GM12878 (cell line): ENCODE data around the gene SEMA6C. TPM values are rescaled to one million over a fixed set of nuclear protein-coding genes. Genes with fewer than 3 reads are reported as not detected.
A peak's percentile ranks its signal among the peaks of the same experiment; 100 is the strongest.

Experiments
- ATAC-seq: fragments of 200-7000 bp; cut with Tn5 transposase; 3 replicates; pipeline ENCODE4 v1.9.1; 2020; ENCODE audit warnings: mild to moderate bottlenecking, moderate library complexity
- BruUV-seq: library from RNA; stranded (reverse); fragments of 400-500 nt; replicated peaks from 2 replicates; lab custom pipeline; 2021; lab: Mats Ljungman, UMichigan
- CTCF ChIA-PET: fragments of 300-600 bp; sonication (Branson Sonifier 250); formaldehyde crosslinking; extraction: SDS; loops from one replicate; lab custom pipeline; 2021; ENCODE audit warnings: inconsistent platforms; lab: Yijun Ruan, JAX
- POLR2A ChIA-PET: fragments of 350-600 bp; formaldehyde crosslinking; extraction: SDS; loops from one replicate; lab custom pipeline; 2021; ENCODE audit warnings: inconsistent platforms; lab: Charles Lee
- RAD21 ChIA-PET: fragments of 300-600 bp; sonication (Branson Sonifier 250); formaldehyde crosslinking; loops from one replicate; lab custom pipeline; 2023; ENCODE audit warnings: antibody characterized with exemption; ENCODE audit not compliant: unreplicated experiment; lab: Charles Lee
- SMC1A ChIA-PET: fragments of 300-600 bp; sonication (Branson Sonifier 250); formaldehyde crosslinking; loops from one replicate; lab custom pipeline; 2023; ENCODE audit not compliant: unreplicated experiment, uncharacterized antibody; lab: Charles Lee
- DNase-seq: peaks from one replicate; pipeline ENCODE4 v3.0.0-alpha.2; 2011; ENCODE audit warnings: low read depth, low spot score
- FAIRE-seq: peaks from 3 replicates; lab custom pipeline; 2011; peaks lifted over from hg19 to GRCh38; lab: Jason Lieb, UNC
- H2AFZ ChIP-seq: 2 replicates; pipeline ENCODE4 v1.6.0; 2011; ENCODE audit warnings: low read depth, low read length, control low read depth; ENCODE audit not compliant: control insufficient read depth
- H3K27ac ChIP-seq: 2 replicates; pipeline ENCODE4 v1.5.1; 2011; ENCODE audit warnings: control low read depth; ENCODE audit not compliant: control insufficient read depth, insufficient read depth
- H3K27me3 ChIP-seq, 2 experiments: replicated peaks in 1 of 2; 2 replicates each; pipeline versions ENCODE4 v1.6.0 to v1.6.1; 2011; ENCODE audit warnings: low read length in 1 of 2; ENCODE audit not compliant: control insufficient read depth in 2 of 2, insufficient read depth in 2 of 2
- H3K36me3 ChIP-seq, 2 experiments: 2 replicates each; pipeline ENCODE4 v1.5.1; 2011; ENCODE audit warnings: low read length in 1 of 2; ENCODE audit not compliant: control insufficient read depth in 2 of 2, insufficient read depth in 2 of 2
- H3K4me1 ChIP-seq: 2 replicates; pipeline ENCODE4 v1.6.1; 2011; ENCODE audit warnings: mild to moderate bottlenecking, low read length, moderate library complexity, mixed read lengths; ENCODE audit not compliant: control insufficient read depth, insufficient read depth
- H3K4me2 ChIP-seq: 2 replicates; pipeline ENCODE4 v1.6.0; 2011; ENCODE audit warnings: control low read depth; ENCODE audit not compliant: control insufficient read depth, insufficient read depth
- H3K4me3 ChIP-seq: fragments of 200-600 bp; sonication (generic); 2 replicates; pipeline ENCODE4 v1.5.1; 2016
- H3K79me2 ChIP-seq: 2 replicates; pipeline ENCODE4 v1.6.0; 2011; ENCODE audit warnings: low read length; ENCODE audit not compliant: control insufficient read depth, insufficient read depth
- H3K9ac ChIP-seq: 2 replicates; pipeline ENCODE4 v1.8.0; 2011; ENCODE audit warnings: low read length, control low read depth, mixed read lengths; ENCODE audit not compliant: control insufficient read depth, insufficient read depth
- H3K9me3 ChIP-seq: replicated peaks from 3 replicates; pipeline ENCODE4 v1.5.1; 2011; ENCODE audit warnings: mild to moderate bottlenecking, low read length; ENCODE audit not compliant: control insufficient read depth, insufficient read depth
- H4K20me1 ChIP-seq: 2 replicates; pipeline ENCODE4 v1.6.0; 2011; ENCODE audit not compliant: control insufficient read depth, insufficient read depth
- BACH1 ChIP-seq: fragments of 450-650 bp; IDR thresholded peaks from 2 replicates; pipeline ENCODE4 v1.6.1; 2017; ENCODE audit warnings: mild to moderate bottlenecking, borderline replicate concordance
- CBFB ChIP-seq: IDR thresholded peaks from 2 replicates; pipeline ENCODE4 v1.6.1; 2016; ENCODE audit warnings: antibody characterized with exemption, low read depth
- FOXK2 ChIP-seq: fragments of 450-650 bp; IDR thresholded peaks from 2 replicates; pipeline ENCODE4 v1.6.1; 2017; ENCODE audit warnings: mild to moderate bottlenecking, moderate library complexity
- GATAD2B ChIP-seq: fragments of 450-650 bp; conservative IDR thresholded peaks from 2 replicates; pipeline ENCODE4 v1.6.1; 2017; ENCODE audit warnings: low read depth, mild to moderate bottlenecking, moderate library complexity
- IRF5 ChIP-seq: fragments of 450-650 bp; IDR thresholded peaks from 2 replicates; pipeline ENCODE4 v1.6.1; 2017; ENCODE audit warnings: borderline replicate concordance
- NBN ChIP-seq: fragments of 450-650 bp; IDR thresholded peaks from 2 replicates; pipeline ENCODE4 v1.6.1; 2016
- NKRF ChIP-seq: fragments of 450-650 bp; conservative IDR thresholded peaks from 2 replicates; pipeline ENCODE4 v1.6.1; 2017; ENCODE audit warnings: mild to moderate bottlenecking, moderate library complexity
- POLR2AphosphoS2 ChIP-seq: IDR thresholded peaks from 2 replicates; pipeline ENCODE4 v1.6.1; 2011; ENCODE audit warnings: low read depth, mild to moderate bottlenecking, low read length, improper control_type of control experiment, moderate library complexity
- RAD21 ChIP-seq: IDR thresholded peaks from 2 replicates; pipeline ENCODE4 v1.6.1; 2011; ENCODE audit warnings: mild to moderate bottlenecking, low read depth, low read length, moderate library complexity; ENCODE audit not compliant: insufficient read depth
- RCOR1 ChIP-seq: conservative IDR thresholded peaks from 2 replicates; pipeline ENCODE4 v1.6.1; 2012; ENCODE audit warnings: low read depth, low read length, improper control_type of control experiment
- SMARCA5 ChIP-seq: fragments of 450-650 bp; IDR thresholded peaks from 2 replicates; pipeline ENCODE4 v1.6.1; 2017; ENCODE audit warnings: mild to moderate bottlenecking
- SPI1 ChIP-seq: IDR thresholded peaks from 2 replicates; pipeline ENCODE4 v1.6.1; 2011; ENCODE audit warnings: low read depth, mild to moderate bottlenecking, low read length, moderate library complexity, borderline replicate concordance; ENCODE audit not compliant: insufficient read depth
- TCF3 ChIP-seq: IDR thresholded peaks from 2 replicates; pipeline ENCODE4 v1.6.1; 2012; ENCODE audit warnings: low read depth, mild to moderate bottlenecking, low read length, borderline replicate concordance; ENCODE audit not compliant: insufficient read depth
- ZBTB33 ChIP-seq: fragments of 450-650 bp; IDR thresholded peaks from 2 replicates; pipeline ENCODE4 v1.6.1; 2017; ENCODE audit warnings: mild to moderate bottlenecking
- ZBTB4 ChIP-seq: fragments of 450-650 bp; formaldehyde crosslinking; IDR thresholded peaks from 2 replicates; pipeline ENCODE4 v1.4.0; 2022; ENCODE audit warnings: mild to moderate bottlenecking, moderate library complexity
- WGBS: methylation state at CpG from one replicate; pipeline ENCODE4 v1.1.6; 2016; ENCODE audit warnings: low lambda C conversion rate; ENCODE audit not compliant: insufficient replicate concordance, insufficient coverage; ENCODE audit errors: missing lambda C conversion rate; 5-methylcytosine and 5-hydroxymethylcytosine counted together
- in situ Hi-C: fragments of 300-500 bp; cut with MboI; formaldehyde crosslinking; loops from 9 replicates; pipeline ENCODE4 v1.14.3; 2018; ENCODE audit warnings: mixed read lengths
- intact Hi-C: fragments of 100-400 bp; cut with micrococcal nuclease; formaldehyde crosslinking; loops from one replicate; pipeline ENCODE4 v1.14.2; 2022; ENCODE audit not compliant: unreplicated experiment
- polyA plus RNA-seq, 11 experiments: library from polyadenylated mRNA; depleted of rRNA in 4 of 11; unstranded in 6 of 11; stranded (reverse) in 5 of 11; fragments of >200 nt; fragmentation: Nextera tagmentation in 4 of 11; fragmentation: Illumina TruSeq in 1 of 11; extraction: Ambion mirVana in 4 of 11; extraction: Trizol in 1 of 11; gene quantifications; 1 replicate in 1 of 11; 2 replicates in 10 of 11; pipeline versions ENCODE4 v1.2.1 to v1.2.3, GENCODE V29; 2011 to 2016; ENCODE audit warnings: inconsistent platforms in 2 of 11, missing spikeins in 2 of 11, low read depth in 1 of 11
- total RNA-seq, 4 experiments: library from RNA; depleted of rRNA in 3 of 4; stranded (reverse); fragments of >200 nt in 3 of 4; fragmentation: Illumina TruSeq in 1 of 4; extraction: Trizol in 1 of 4; gene quantifications; 2 replicates each; pipeline versions ENCODE4 v1.2.1 to v1.2.3, GENCODE V29; 2013 to 2021

The SEMA6C gene
- total and polyA plus RNA-seq, 10 of the 15 experiments (the other 5 are each of a cell fraction or from before 2014, with no cell fraction given): 0.13 to 2.2 (median 0.29) TPM; not detected in 1

- peaks cover 5 to 6% of the 10 kb centered on the region in 2 experiments for H3K36me3 ChIP-seq
- H3K27ac ChIP-seq: peak overlapping the region; percentile 81
- no peaks in the 10 kb centered on the region for H3K9me3 ChIP-seq
- peak overlapping the region; percentile 81 for H3K4me2 ChIP-seq
- no peak for DNase-seq
- peak overlapping the region; percentile 85 for H3K4me3 ChIP-seq
- WGBS: 19% methylated on average over 6 of the region's 6 CpGs
- H3K79me2 ChIP-seq: peaks cover 20% of the 10 kb centered on the region
- in situ Hi-C loops (loop anchor here (5.0 kb wide), 2 partner anchors 60 to 135 kb away; no protein-coding TSS in a partner anchor), intact Hi-C loops (loop anchor here (2.0 kb wide), 1 partner anchor 94 kb away; no protein-coding TSS in a partner anchor)
- H3K27me3 ChIP-seq: no peaks in the 10 kb centered on the region
- H2AFZ ChIP-seq: peak overlapping the region; percentile 75
- no peaks in the 10 kb centered on the region for H4K20me1 ChIP-seq
- no peak for FAIRE-seq
- H3K9ac ChIP-seq: peak overlapping the region; percentile 81
- peaks cover 30% of the 10 kb centered on the region for H3K4me1 ChIP-seq
- ChIA-PET CTCF (interaction anchor here (0.6 to 8.4 kb wide), 45 partner anchors 9 to 683 kb away, joined by 3 to 353 read pairs (median 4); partner anchors contain the start of genes C2CD4D, GABPB2, LYSMD1 and MINDY1), RAD21 (interaction anchor here (0.5 to 8.7 kb wide), 23 partner anchors 9 to 420 kb away, joined by 3 to 198 read pairs (median 8); partner anchors contain the start of genes C1orf56, CDC42SE1, GABPB2 and LYSMD1), POLR2A (interaction anchor here (0.6 to 2.3 kb wide), 10 partner anchors 9 to 170 kb away, joined by 3 to 19 read pairs (median 5); partner anchors contain the start of genes LYSMD1, MINDY1, PI4KB and SCNM1), SMC1A (interaction anchor here (0.7 to 11.1 kb wide), 24 partner anchors 8 to 184 kb away, joined by 3 to 282 read pairs (median 4); partner anchors contain the start of genes CDC42SE1, LYSMD1, MINDY1 and PSMD4)
- no TSS peak for BruUV-seq
- peak; percentile 68 for ATAC-seq
- TF ChIP-seq ZBTB4 (CRISPR knock-in tag) (no peak), GATAD2B (0 out of 2 replicates have a peak, but pooled peaks have one; percentile 9), ZBTB33 (no peak), SPI1 (no peak), RAD21 (no peak), TCF3 (no peak), IRF5 (no peak), FOXK2 (no peak), RCOR1 (no peak), BACH1 (no peak), SMARCA5 (no peak), NBN (peak; percentile 53; the same call in 1 of the 2 replicates), POLR2AphosphoS2 (no peak), NKRF (no peak), CBFB (peak; percentile 86)
Measured at GRCh38 chr1:151157067-151157531, 10.7 kb upstream of the SEMA6C start.
